Left renal cortex interstitium (tissue), 4 donors: ENCODE data around the gene CPPED1. TPM values are rescaled to one million over a fixed set of nuclear protein-coding genes. Genes with fewer than 3 reads are reported as not detected.

Source experiments
- DNase-seq, 4 donors: peaks; one replicate each; pipeline ENCODE4 v3.0.0-alpha.2; 2013; ENCODE audit warnings: low read depth in 4 of 4, low spot score in 2 of 4, missing footprints in 1 of 4
- polyA plus RNA-seq, 4 donors: library from polyadenylated mRNA; unstranded; fragments of 120-200 nt; gene quantifications; one replicate each; pipeline ENCODE4 v1.2.1, GENCODE V29; 2013; ENCODE audit not compliant: insufficient read length in 4 of 4

Gene CPPED1
- polyA plus RNA-seq, 4 donors, result 22.2 to 25.9 (median 23.8) TPM

DNA sequence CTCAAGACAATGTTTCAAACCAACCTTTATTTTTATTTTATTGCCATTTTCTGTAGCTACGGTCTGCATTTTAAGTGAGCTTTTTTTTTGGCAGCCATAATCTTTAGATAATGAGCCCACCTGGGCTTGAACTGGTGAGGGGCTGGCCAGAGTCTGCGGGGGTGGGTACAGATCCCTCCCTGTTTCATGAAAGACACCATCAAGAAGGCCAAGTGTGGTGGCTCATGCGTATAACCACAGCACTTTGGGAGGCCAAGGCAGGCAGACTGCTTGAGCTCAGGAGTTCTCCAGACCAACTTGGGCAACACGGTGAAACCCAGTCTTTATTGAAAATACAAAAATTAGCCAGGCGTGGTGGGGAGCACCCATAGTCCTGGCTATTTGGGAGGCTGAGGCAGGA is 113.7 kb downstream of the CPPED1 start:
- no peak for DNase-seq

DNA sequence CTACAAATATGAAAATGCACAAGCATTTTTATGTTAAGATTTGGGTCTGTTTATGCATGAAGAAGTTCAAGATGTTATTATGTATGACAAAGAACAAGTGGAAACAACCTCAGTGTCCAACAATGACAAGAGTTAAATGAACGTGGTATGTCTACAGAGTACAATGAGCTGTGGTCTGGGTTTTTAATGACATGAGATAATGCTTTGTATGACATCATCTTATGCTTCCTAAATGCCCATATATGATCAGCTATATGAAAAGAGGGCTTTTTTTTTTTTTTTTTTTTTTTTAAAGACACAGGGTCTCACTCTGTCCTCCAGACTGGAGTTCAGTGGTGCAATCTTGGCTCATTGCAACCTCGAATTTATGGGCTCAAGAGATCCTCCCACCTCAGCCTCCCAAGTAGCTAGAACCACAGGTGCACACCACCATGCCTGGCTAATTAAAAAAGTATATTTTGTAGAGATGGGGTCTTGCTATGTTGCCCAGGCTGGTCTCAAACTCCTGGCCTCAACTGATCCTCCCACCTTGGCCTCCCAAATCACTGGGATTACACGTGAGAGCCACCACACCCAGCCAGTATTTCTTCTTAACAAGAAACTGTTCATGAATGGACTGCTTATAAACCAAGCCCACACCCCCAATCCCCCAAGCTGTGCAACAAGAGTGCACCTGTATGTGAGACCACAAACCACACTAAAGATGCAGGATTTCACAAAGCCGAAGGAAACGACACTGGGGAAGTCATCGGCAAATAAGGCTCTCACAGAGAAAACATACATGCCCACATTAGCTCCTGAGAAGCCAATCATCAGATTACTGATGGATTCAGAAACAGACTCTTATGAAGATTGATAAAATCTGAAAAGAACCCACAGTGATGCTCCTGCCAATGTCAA is 114.5 kb downstream of the CPPED1 start:
- no peak for DNase-seq

DNA sequence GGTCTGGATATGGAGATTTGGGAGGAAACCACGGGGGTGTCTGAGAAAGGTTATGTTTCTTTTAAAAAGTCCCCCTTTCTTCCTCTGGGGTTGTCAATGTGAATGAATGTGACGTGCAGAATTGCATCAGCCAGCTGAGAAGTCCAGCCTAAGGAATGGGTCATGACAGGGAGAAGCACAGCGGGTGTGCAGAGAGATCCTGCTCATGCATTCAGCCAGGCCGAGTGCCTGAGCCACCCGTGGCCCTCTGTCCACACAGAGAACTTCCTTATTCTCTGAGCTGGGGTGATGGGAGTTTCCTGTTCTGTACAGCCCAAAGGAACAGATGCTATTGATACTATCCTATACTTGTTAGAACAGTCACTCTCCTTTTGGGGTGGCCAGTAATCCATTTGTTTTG is 117.9 kb downstream of the CPPED1 start:
- no peak for DNase-seq

DNA sequence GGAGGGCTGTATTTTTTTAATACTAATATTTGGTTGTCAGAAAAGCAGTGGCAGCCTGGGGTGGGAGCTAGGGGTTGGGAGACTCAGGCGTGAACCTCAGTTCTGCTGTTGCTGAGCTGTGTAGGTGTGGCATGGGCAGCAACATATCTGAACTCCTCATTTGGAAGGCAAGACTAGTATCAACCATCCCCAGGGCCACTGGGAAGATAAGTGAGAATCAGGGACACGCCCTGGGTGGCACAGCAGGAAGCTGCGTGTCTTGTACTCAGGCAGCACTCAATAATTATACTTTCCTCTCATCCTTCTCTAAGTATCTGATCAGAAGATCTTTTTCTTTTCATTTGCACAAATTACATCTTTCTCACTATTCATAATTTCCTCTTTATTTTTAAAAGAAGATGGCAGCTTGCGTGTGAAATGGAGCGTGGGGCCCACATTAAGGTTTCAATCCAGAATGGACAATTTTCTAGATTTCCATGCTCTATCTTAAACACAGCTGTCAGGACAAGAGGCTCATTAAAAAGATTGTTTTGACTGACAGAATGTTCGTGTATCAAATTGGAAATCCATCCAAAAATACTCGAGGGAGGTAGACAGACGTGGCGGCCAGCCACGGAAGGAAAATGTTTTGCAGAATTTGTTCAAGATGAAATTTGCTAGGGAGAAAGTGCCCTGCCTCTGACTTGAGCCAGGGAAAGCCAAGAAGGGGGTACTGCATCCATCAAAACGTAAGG is 121.1 kb downstream of the CPPED1 start:
- DNase-seq, result no peak

DNA sequence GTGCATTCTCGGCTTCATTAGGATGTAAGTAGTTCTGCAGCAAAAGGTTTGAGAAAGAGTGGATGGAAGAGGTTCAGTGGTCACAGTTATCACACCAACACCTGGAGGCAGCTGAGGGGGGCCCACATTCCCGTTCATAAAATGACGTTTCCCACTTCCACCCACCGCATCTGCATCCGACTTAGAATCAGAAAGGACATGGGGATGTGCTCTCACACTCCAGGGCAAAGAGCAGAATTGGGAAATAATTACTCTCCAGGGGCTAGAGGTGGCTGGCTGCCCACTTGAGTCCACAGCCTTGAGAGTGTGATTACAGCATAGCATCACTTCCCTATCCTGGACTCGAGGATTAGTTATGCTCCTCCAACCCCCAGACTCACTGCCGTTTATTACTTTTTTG is 122.0 kb downstream of the CPPED1 start:
- no peak for DNase-seq

DNA sequence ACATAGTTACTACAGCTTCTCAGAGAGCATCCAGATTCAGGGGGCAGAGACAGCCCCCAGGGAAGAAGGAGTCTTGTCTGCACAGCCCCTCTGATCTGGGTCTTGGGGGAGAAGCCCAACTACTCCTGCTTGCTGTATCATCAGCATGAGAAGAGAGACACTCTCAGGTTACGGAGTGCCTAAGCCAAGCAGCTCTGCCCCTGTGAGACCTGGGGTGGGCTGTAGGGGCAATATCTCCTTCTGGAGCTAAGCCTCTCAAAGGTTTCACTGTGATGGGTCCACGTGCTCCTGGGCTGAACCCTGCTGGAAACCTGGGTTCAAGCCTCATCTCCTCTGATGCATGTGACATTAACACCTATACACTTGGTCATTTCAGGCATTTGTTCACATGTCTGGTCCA is 123.2 kb downstream of the CPPED1 start:
- no peak for DNase-seq

DNA sequence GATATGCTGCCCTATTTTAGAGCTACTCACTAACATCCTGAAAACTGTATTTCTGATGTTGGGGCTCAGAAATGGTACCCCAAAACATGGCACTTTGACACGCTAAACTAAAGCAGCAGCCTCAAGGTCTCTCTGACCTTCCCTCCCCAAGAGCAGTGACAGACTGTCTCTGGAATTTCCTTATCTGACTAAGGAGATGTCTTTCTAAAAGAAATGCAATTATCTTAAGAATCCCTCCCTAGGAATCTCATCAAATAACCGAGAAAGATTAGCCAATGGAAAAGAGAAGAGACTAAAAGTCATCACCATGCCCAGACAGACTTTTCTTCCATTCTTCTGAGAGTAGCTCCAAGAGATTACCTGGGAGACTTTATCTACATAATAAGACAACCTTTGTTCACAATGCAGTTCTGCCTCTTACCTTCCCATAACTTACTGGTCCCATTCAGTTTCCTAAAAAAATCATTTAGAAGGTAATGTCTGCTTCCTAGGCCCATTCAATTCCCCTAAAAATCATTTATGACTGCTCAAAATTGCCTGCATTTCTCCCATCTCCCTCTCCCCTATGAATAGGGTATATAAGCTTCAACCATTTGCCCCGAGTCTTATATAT is 123.9 kb downstream of the CPPED1 start:
- DNase-seq, result no peak

DNA sequence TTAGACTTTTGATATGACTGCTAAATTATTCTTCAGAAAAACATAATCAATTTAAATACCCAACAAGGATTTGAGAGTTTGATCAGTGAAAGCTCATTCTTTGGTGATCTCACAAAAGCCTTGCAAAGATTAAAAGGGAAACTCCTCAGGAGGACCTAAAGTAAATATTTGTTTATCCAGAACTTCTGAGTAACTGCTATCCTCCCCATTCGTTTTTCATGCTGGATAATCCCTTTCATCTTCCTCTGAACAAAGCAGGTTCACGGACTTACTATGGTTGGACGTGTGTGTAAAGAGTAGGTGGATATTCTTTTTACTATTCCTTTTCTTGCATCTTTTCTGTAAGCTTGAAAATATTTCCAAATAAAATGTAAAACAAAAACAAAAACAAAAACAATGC is 124.7 kb downstream of the CPPED1 start:
- DNase-seq, result no peak

DNA sequence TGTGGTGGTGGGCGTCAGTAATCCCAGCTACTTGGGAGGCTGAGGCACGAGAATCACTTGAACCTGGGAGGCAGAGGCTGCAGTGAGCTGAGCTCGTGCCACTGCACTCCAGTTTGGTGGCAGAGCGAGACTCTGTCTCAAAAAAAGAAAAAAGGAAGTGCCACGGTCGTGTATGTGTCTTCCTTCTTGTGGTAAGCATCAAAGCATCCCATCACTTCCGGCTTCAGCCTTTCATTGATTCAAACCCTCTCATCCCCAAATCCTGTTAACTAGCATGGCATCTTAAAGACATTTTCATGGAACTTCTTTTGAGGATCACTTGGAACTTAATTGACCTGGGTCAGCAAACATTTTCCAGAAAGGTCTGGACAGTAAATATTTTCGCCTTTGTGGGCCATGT is 126.2 kb downstream of the CPPED1 start:
- DNase-seq, result no peak

DNA sequence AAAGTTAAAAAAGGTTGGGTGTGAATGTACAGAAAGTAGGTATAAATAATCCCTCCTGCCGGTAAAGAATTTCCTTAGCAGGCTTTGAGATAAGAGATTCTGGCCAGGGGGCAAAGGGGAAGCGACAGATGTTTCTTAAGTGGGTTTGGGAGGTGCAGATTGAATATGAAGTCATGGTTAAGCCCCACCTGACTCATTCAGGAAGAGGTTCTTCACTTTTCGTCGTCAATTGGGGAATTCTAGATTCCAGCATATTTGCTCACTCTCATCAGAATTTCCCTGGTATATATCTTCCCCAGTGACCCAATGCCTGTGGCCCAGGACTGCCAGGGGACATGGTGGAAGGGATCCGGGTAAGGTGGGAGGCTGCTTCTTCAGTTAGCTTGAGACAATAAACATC is 127.8 kb downstream of the CPPED1 start:
- DNase-seq, result no peak

DNA sequence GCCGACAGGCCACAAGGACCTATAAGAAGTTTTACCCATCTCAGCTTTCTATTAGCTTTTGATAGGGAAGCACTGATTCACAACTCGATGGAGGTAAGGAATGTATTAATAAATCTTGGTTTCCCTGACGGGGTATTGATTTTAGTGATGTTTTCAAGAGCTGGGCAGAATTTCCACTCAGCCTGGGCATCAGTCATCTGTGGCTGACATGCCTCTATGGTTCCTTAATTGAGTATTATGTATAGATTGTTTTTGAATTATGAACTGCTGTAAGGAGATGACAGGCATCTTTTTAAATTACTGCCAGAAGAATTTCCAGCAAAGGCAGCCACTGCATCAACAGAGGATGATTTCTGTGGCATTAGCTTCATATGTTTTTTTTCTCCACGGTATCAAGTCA is 128.6 kb downstream of the CPPED1 start:
- DNase-seq, result no peak

DNA sequence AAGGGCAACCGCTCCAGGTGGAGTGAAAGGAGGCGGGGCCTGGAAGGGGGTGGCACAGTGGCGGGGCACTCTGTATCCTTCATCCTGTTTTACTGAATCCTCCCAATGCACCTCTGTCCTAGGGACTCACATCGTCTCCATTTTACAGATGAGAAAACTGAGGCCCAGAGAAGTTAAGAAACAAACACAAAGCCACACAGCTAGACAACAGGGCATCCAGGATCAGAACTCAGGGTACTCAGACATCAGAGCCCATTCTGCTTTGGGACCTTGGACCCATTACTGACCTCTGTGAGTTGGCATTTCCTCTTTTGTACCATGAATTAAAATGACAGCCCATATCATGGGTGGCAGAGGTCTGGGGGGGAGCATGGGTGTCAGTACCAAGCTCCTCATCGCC is 129.2 kb downstream of the CPPED1 start:
- DNase-seq, result no peak

DNA sequence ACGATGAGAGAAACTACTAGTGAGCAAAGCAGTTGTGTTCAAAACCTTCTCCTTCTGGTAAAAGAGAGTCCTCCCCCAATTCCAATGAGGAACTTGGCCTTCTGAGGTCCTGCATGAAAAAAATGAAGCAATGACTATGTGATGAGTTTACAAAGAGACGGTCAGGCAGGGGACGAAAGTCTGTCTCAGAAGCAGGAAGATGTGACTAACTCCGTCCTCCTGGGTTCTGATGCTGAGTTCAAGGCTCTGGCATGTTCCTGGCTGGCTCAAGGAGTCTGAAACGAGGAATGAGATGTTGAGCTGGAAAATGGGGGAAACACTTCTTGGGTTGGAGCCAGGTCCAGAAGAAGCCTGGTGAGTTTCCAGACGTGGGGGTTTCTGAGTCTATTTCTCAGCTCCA is 129.6 kb downstream of the CPPED1 start:
- DNase-seq, result no peak

DNA sequence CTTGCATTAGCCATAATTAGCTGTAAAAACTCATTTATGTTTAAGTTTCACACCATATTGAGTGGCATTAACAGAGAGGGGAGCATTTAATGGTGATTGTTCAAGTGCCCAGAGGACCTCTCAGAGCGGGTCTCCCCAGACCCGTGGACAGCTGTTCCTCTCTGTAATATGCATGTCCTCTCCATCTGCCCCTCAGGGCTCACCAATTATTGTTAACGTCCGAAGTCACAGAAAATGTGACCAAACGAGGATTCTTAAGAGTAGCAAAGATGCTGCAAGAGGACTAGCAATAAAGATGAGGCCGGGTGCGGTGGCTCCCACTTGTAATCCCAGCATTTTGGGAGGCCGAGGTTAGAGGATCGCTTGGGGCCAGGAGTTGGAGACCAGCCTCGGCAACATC is 130.2 kb downstream of the CPPED1 start:
- no peak for DNase-seq

DNA sequence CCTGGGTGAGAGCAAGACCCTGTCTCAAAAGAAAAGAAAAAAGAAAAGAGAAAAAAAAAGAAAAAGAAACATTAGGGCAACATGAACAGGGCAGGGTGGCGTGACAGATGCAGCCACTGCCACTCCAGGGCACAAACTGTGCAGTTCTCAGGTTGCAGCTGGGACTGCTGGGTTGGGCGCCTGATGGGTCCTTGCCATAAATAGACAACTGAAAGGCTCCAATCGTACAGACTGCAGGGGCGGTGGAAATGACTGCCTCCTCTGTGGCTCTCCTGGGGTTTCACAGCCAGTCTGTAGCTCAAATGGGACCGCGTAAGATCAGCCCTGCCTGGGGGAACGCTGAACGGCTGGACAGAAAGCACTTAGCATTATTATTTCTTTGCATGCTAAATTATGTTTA is 130.7 kb downstream of the CPPED1 start:
- DNase-seq, result no peak

DNA sequence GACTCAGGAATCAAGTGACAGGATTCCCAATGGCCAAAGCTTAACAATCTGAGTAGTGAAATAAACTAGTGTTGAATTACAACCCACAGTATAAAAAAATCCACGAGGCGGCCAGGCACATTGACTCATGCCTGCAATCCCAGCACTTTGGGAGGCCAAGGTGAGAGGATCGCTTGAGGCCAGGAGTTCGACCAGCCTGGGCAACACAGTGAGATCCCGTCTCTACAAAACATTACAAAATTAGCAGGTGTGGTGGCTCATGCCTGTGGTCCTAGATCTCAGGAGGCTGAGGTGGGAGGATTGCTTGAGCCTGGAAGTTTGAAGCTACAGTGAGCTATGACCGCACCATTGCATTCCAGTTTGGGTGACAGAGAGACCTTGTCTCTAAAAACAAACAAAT is 133.8 kb downstream of the CPPED1 start:
- DNase-seq, result no peak

DNA sequence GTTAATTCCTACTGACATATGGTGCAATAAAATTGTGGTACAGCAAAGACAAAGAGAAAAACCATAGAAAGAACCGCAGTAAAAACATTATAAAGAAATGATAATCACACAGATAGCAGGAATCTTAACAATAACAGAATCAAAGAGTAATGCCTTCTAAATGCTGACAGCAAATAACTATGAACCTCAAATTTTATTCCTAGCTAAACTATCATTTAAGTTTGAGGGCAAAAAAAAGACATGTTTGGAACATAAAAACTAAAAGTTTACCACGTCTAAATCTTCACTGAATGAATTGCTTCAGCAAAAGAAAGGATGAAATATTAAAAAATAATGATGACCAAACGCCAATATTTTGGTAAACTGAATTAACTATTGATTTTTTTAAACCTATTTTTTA is 135.8 kb downstream of the CPPED1 start:
- no peak for DNase-seq

DNA sequence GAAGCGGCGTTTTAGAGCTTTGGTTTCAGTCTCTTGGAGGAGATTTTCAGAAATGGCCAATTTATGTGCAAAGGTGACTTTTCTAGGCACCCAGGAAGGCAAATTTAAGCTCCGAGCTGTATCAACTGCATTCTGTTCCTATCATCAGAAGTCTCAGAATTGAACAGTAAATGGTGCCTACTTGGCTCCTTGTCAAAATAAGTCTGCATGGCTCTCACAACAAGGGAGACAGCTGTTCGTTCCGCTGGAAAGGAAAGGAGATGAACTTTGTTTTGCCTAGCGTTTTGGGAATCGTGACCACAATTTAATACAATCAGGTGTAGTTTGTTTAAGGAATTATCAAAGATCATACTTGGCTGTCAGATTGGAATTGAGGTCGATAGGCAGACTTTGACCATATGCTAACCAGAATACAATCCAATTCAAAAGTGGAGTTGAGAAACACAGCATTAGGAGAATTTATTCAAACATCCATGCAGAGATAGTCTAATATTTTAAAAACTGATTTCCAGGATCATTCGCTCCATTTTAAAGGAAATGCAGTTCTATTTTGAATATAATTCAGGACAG is 139.4 kb downstream of the CPPED1 start:
- no peak for DNase-seq

DNA sequence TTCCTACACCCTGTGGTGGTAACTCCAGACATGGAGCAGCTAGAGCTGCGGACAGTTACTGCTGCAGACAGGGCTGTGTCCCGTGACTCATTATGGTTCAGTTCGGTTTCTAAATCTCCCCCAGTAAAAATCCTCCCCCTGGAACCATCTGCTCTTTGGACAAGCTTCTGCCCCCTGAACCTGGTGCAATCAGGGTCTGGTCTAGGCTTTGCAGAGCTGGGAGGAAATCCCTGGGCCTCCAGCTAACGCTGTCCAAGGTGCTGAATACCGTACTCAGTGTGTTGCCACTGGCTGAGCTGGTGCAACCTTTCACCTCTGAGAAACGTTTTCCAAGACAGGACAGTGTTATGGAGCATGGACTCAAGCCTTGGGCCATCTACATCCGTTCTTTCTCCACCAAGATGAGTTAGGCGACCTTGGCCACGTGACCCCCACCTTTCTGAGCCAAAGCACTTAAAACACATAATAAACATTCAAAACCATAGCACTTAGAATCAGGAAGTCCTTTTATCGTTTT is 142.0 kb downstream of the CPPED1 start:
- peak; percentile 61 to 83 (median 65) for DNase-seq

DNA sequence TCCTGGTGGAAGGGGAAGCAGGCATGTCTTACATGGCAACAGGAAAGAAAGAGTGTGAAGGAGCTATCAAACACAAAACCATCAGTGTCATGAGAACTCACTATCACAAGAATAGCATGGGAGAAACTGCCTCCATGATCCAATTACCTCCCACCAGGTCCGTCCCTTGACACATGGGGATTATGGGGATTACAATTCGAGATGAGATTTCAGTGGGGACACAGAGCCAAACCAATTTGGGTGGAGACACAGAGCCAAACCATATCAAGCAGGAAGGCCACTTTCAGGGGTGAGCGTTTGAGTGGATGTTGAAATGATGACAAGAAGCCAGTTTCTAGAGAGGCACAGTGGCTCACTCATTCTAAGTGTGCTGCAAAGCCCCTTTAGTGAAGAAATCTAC is 143.8 kb downstream of the CPPED1 start:
- no peak for DNase-seq

DNA sequence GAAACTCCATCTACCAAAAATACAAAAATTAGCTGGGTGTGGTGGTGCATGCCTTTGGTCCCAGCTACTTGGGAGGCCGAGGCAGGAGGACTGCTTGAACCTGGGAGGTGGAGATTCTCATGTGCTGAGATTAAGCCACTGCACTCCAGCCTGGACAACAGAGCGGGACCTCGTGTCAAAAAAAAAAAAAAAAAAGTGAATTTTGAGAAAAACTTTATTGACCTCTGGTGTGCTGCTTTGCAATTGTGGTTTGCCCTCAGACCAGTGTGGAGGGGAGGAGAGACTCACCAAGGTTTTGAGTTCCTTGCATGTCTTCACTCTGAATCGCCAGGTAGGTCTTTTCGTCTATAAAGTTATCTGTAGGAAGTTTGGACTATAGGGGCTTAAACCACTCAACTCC is 145.2 kb downstream of the CPPED1 start:
- DNase-seq, result no peak
